Neural crest cell (in vitro differentiated cells): ENCODE results near the gene ATP6V0A1. TPM values are rescaled to one million over a fixed set of nuclear protein-coding genes. Genes with fewer than 3 reads are reported as not detected.

Experiments used
- DNase-seq: peaks from one replicate; pipeline ENCODE4 v3.0.0; 2021; ENCODE audit warnings: low read depth, mixed read lengths, low spot score
- H3K27ac Mint-ChIP-seq: one replicate; pipeline ENCODE4 v1.8.0; 2021; ENCODE audit warnings: mild to moderate bottlenecking, mixed read lengths; ENCODE audit not compliant: unreplicated experiment
- H3K27me3 Mint-ChIP-seq: 2 replicates; pipeline ENCODE4 v1.8.0; 2021; ENCODE audit warnings: low read depth, mild to moderate bottlenecking, mixed read lengths
- H3K36me3 Mint-ChIP-seq: 2 replicates; pipeline ENCODE4 v1.8.0; 2021; ENCODE audit warnings: low read depth, mild to moderate bottlenecking, mixed read lengths
- H3K4me1 Mint-ChIP-seq: 2 replicates; pipeline ENCODE4 v1.8.0; 2021; ENCODE audit warnings: mixed read lengths
- H3K4me3 Mint-ChIP-seq: one replicate; pipeline ENCODE4 v1.8.0; 2021; ENCODE audit warnings: mild to moderate bottlenecking, mixed read lengths
- H3K9me3 Mint-ChIP-seq: 2 replicates; pipeline ENCODE4 v1.8.0; 2021; ENCODE audit warnings: mixed read lengths
- total RNA-seq: library from RNA; stranded (reverse); gene quantifications from 2 replicates; pipeline ENCODE4 v1.2.1, GENCODE V29; 2021
- TF ChIP-seq, protein P1 (sequence below): fragments of 200-600 bp; sonication (generic); conservative IDR thresholded peaks from 2 replicates; pipeline ENCODE4 v1.5.0; 2021; ENCODE audit warnings: antibody characterized with exemption, mild to moderate bottlenecking

Gene ATP6V0A1
- total RNA-seq, 1 donor from 2014 or later = 59.4 TPM

DNA sequence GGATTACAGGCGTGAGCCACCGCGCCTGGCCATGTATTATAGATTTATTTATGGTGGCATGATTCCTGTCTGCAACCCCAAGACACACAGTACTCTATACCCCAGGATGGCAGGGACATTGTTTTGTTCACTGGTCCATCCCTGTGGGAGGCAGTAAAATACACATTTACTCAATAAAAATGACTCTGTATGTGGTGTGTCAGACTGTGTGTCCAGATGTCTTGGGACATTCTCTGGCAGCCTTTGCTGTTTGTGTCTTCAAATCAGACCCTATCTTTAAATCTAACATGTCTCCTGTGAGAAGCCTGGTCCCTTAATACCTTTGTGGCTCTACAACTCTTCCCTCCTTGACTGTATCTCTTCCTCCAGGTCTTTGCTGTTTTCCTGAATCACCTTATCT lies 101.6 kb downstream of the ATP6V0A1 start:
- peaks cover 23% of the 10 kb centered on the region for H3K4me1 Mint-ChIP-seq
- DNase-seq = no peak
- peak overlapping the region; percentile 87 for H3K4me3 Mint-ChIP-seq
- TF ChIP-seq, protein P1, sequence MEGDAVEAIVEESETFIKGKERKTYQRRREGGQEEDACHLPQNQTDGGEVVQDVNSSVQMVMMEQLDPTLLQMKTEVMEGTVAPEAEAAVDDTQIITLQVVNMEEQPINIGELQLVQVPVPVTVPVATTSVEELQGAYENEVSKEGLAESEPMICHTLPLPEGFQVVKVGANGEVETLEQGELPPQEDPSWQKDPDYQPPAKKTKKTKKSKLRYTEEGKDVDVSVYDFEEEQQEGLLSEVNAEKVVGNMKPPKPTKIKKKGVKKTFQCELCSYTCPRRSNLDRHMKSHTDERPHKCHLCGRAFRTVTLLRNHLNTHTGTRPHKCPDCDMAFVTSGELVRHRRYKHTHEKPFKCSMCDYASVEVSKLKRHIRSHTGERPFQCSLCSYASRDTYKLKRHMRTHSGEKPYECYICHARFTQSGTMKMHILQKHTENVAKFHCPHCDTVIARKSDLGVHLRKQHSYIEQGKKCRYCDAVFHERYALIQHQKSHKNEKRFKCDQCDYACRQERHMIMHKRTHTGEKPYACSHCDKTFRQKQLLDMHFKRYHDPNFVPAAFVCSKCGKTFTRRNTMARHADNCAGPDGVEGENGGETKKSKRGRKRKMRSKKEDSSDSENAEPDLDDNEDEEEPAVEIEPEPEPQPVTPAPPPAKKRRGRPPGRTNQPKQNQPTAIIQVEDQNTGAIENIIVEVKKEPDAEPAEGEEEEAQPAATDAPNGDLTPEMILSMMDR = no peak
- H3K36me3 Mint-ChIP-seq = no peaks in the 10 kb centered on the region
- no peaks in the 10 kb centered on the region for H3K9me3 Mint-ChIP-seq
- H3K27ac Mint-ChIP-seq = no peak overlapping the region
- H3K27me3 Mint-ChIP-seq = no peaks in the 10 kb centered on the region

DNA sequence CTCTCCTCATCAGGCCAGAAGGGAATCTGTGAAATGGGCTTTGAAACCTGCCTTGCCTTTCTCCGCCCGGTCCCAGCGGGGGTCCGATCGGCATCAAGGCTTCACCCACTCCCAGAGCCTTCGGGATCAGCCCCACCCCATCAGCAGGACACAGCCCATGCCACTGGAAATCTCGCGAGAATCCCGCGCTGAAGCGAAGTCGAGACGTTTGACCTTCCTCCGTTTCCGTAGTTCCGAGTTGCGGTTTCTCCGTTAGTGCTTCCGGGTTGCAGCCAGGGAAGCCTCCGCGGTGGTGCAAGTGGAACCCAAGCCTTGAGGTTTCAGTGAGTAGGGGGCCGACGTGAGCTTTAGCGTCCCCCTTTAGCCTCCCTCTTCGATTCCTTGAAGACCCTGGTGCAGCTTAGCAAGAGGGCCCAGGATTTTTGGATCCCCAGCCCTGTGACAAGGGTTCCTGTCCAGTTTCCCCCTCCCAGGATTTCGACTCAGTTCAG lies 103.3 kb downstream of the ATP6V0A1 start, which contains the start of gene COASY:
Gene COASY, plus strand, starts transcription at position 252 of the 491 bp plus-strand sequence. CDS start 475 bp downstream, outside the sequence.
- H3K27me3 Mint-ChIP-seq = no peaks in the 10 kb centered on the region
- peaks cover 26% of the 10 kb centered on the region for H3K4me1 Mint-ChIP-seq
- H3K4me3 Mint-ChIP-seq = peak within 1 kb of the TSS; percentile 97
- H3K36me3 Mint-ChIP-seq = no peaks in the 10 kb centered on the region
- no peaks in the 10 kb centered on the region for H3K9me3 Mint-ChIP-seq
- H3K27ac Mint-ChIP-seq = peak within 1 kb of the TSS; percentile 96
- peak; percentile 96 for DNase-seq
- TF ChIP-seq, protein P1 = no peak

DNA sequence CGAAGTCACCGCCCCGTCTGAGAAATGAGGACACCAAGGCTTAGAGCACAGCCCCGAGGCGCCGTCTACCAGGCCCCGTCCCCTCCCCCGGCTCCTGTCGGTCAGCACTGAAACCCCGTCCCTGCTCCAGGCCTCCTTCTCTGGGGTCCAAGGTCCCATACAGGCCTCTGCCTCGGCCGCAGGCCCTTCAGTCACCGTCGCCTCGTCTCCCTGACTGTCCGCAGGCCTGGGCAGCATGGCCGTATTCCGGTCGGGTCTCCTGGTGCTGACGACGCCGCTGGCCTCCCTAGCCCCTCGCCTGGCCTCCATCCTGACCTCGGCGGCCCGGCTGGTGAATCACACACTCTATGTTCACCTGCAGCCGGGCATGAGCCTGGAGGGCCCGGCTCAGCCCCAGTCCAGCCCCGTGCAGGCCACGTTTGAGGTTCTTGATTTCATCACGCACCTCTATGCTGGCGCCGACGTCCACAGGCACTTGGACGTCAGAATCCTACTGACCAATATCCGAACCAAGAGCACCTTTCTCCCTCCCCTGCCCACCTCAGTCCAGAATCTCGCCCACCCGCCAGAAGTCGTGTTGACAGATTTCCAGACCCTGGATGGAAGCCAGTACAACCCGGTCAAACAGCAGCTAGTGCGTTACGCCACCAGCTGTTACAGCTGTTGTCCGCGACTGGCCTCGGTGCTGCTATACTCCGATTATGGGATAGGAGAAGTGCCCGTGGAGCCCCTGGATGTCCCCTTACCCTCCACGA lies 103.9 kb downstream of the ATP6V0A1 start:
- Mint-ChIP-seq H3K27me3 (no peaks in the 10 kb centered on the region), H3K4me3 (peak overlapping the region; percentile 97), H3K9me3 (no peaks in the 10 kb centered on the region), H3K4me1 (peaks cover 23% of the 10 kb centered on the region), H3K36me3 (no peaks in the 10 kb centered on the region), H3K27ac (peak overlapping the region; percentile 96)
- no peak for DNase-seq
- TF ChIP-seq, protein P1 = no peak

DNA sequence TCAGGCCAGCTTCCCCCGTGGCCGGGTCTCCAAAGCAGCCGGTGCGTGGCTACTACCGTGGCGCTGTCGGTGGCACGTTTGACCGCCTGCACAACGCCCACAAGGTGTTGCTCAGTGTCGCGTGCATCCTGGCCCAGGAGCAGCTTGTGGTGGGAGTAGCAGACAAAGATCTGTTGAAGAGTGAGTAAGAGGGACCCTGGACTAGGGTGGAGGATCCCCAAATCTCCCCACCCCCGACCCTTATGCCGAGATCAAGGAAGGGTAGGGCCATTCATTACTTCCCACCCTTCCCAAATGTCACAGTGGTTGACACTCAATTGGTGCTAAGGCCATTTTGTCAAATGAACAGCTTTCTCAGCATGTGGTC lies 104.4 kb downstream of the ATP6V0A1 start:
- no peak overlapping the region for H3K27ac Mint-ChIP-seq
- TF ChIP-seq, protein P1 = no peak
- no peaks in the 10 kb centered on the region for H3K27me3 Mint-ChIP-seq

DNA sequence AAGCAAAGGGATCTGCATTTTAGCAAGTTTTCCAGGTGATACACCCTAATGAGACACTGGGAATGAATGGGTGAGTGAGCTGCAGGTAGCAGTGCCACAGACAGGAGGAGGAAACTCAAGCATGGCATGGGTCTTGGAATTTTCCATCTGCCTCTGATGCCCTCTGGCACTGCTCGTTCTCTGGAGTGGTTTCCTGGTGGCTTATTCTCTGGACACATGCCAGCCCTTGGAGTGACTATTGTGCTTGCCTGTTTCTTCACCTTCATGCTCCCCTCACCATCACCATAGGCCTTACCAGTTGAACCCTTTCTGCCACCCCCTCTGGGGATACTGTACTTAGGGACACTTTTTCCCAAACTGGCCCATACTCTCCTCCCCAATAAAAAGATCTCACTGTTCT lies 104.9 kb downstream of the ATP6V0A1 start:
- TF ChIP-seq, protein P1 = no peak
- no peaks in the 10 kb centered on the region for H3K9me3 Mint-ChIP-seq
- no peak for DNase-seq
- peaks cover 3% of the 10 kb centered on the region for H3K36me3 Mint-ChIP-seq
- peak overlapping the region; percentile 97 for H3K4me3 Mint-ChIP-seq
- peaks cover 27% of the 10 kb centered on the region for H3K4me1 Mint-ChIP-seq
- H3K27ac Mint-ChIP-seq = no peak overlapping the region
- no peaks in the 10 kb centered on the region for H3K27me3 Mint-ChIP-seq

More for the DNA sequence above, 104.4 kb downstream of the ATP6V0A1 start:
- Mint-ChIP-seq H3K4me3 (peak overlapping the region; percentile 97), H3K36me3 (peaks cover 3% of the 10 kb centered on the region), H3K4me1 (peaks cover 27% of the 10 kb centered on the region), H3K9me3 (no peaks in the 10 kb centered on the region)
- no peak for DNase-seq
